ENCODE results near the gene VWA7.

VWA7 gene

DNA sequence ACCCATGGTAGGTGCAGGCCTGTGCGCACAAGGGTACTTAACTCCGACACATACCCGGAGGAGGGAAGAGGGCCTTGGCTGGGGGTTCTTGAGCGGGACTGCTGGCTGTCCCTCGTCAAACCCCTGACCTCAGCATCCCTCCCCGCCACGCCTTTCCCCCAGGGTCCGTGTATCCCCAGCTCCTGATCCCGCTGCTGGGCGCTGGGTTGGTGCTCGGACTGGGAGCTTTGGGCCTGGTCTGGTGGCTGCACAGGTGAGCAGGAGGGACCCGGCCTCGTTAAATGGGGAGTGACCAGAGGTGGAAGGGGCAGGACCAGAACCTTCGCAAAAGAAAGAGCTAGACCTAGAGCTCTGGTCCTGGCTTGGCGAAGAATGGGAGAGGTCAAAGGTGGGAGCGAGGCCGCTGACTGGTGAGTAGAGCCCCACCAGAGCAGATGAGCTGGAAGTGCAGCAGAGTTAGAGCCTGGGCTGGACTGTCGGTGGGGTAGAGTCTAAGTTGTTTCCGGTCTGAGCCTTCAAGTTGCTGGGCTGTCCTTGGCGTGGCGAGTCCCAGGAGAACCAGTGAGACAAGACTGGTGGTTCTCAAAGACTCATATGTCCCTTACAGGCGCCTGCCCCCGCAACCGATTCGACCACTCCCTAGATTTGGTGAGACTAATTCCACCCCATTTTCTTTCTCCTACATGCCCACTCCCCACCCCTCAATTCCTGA lies 53.0 kb downstream of the VWA7 start:
- Histone ChIP-seq H3K4me3 (ENCODE audit: low read depth in 1 of 2, low read length in 2 of 2) (no peak overlapping the region), H3K36me3 (ENCODE audit: control insufficient read depth in 1 of 2, insufficient read depth in 2 of 2, low read length in 2 of 2) (peaks cover 0 to 18% of the 10 kb centered on the region in 2 donors), H3K27ac (ENCODE audit: low read length) (no peak overlapping the region), H3K4me1 (ENCODE audit: control insufficient read depth in 1 of 2, insufficient read depth in 2 of 2, low read length in 2 of 2) (peaks cover 0 to 14% of the 10 kb centered on the region in 2 donors), H3K27me3 (ENCODE audit: low read depth, low read length) (no peaks in the 10 kb centered on the region), H3K9me3 (ENCODE audit: control insufficient read depth in 1 of 2, low read length in 2 of 2) (no peaks in the 10 kb centered on the region)

DNA sequence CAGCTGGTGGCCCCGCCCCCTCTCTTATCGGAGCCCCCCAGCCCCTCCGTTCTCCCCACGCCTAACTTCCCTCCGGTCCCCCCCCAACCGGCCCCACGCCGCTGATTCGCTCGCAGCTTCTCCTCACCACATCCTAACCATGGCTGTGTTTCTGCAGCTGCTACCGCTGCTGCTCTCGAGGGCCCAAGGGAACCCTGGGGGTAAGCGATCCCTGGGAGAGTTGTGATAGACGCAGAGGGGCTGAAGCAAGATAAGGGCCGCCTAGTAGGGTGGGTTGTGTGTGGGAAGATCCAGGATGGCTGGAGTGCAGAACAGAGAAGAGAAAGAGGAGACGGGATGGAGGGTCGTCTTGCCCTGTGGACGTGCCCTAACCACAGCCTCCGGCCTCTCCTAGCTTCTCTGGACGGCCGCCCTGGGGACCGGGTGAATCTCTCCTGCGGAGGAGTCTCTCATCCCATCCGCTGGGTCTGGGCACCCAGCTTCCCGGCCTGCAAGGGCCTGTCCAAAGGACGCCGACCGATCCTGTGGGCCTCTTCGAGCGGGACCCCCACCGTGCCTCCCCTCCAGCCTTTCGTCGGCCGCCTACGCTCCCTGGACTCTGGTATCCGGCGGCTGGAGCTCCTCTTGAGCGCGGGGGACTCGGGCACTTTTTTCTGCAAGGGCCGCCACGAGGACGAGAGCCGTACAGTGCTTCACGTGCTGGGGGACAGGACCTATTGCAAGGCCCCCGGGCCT lies 53.7 kb downstream of the VWA7 start, which contains the start of gene MPIG6B:
TSS of gene MPIG6B (plus strand) at position 129 of the 735 bp plus-strand sequence. CDS start at position 140, 11 bp downstream.
- no peaks in the 10 kb centered on the region for H3K27me3 ChIP-seq (ENCODE audit: low read depth, low read length)
- H3K36me3 ChIP-seq (ENCODE audit: control insufficient read depth in 1 of 2, insufficient read depth in 2 of 2, low read length in 2 of 2) = peaks cover 0 to 18% of the 10 kb centered on the region in 2 donors
- no peak within 1 kb of the TSS for H3K27ac ChIP-seq (ENCODE audit: low read length)
- H3K9me3 ChIP-seq (ENCODE audit: control insufficient read depth in 1 of 2, low read length in 2 of 2) = no peaks in the 10 kb centered on the region
- no peak within 1 kb of the TSS for H3K4me3 ChIP-seq (ENCODE audit: low read depth in 1 of 2, low read length in 2 of 2)
- peaks cover 0 to 7% of the 10 kb centered on the region in 2 donors for H3K4me1 ChIP-seq (ENCODE audit: control insufficient read depth in 1 of 2, insufficient read depth in 2 of 2, low read length in 2 of 2)

DNA sequence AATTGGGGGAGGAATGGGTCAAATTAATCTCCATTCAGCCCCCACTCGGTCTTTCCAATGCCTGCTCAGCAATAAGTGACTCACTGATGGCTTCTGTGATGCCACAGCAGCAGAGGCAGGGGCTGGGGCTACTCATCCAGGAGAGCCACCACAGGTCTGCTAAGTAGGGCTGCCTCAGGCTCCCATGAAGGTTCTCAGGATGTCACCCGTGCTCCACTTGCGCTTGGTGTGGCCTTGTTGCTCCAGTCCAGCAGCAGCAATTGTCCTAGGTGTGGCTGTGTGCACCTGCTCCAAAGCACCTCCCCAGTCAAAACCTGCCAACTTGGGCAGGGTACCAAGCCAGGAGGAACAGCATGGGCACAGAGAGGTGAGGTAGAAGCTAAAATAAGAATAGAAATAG lies 55.0 kb downstream of the VWA7 start:
- Histone ChIP-seq H3K4me3 (ENCODE audit: low read depth in 1 of 2, low read length in 2 of 2) (no peak overlapping the region), H3K9me3 (ENCODE audit: control insufficient read depth in 1 of 2, low read length in 2 of 2) (no peaks in the 10 kb centered on the region), H3K4me1 (ENCODE audit: control insufficient read depth in 1 of 2, insufficient read depth in 2 of 2, low read length in 2 of 2) (no peaks in the 10 kb centered on the region), H3K27me3 (ENCODE audit: low read depth, low read length) (no peaks in the 10 kb centered on the region), H3K27ac (ENCODE audit: low read length) (no peak overlapping the region), H3K36me3 (ENCODE audit: control insufficient read depth in 1 of 2, insufficient read depth in 2 of 2, low read length in 2 of 2) (peaks cover 0 to 14% of the 10 kb centered on the region in 2 donors)

DNA sequence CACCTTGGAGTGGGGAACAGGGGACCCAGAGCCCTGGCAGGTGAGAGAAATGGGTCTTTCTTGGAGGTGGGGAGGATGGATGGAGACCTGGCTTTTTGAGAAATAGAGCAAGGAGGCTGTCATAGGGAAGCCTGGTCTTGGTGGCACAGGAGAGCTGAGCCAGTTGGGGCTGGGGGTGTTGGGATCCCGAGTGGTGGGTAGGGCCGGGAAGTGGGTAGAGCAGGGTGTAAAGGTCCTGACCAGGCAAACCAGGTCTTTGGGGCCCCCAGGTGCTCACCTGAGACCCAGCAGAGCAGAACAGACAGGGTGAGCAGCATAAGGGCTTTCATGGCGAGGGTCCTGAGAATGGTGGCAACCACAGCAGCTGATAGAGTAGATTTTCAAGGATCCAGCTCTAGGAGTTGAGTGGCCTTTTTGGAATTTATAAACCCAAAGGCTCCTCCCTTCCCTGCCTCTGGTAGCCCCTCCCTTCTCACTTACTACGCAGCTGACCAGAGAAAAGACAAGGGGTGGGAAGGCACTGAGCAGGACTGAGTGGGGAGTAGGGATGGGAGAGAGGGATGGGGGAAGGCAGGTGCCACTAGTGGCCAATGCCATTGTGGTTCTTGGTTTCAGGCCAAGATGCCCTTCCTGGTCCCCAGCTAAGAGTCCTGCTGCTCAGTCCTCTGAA lies 55.6 kb downstream of the VWA7 start, which contains the start of gene LY6G6C:
TSS of gene LY6G6C (minus strand) at position 396 of the 670 bp plus-strand sequence. CDS start at position 329, 67 bp downstream.
- Histone ChIP-seq H3K4me3 (ENCODE audit: low read depth in 1 of 2, low read length in 2 of 2) (no peak within 1 kb of the TSS), H3K4me1 (ENCODE audit: control insufficient read depth in 1 of 2, insufficient read depth in 2 of 2, low read length in 2 of 2) (no peaks in the 10 kb centered on the region), H3K27me3 (ENCODE audit: low read depth, low read length) (no peaks in the 10 kb centered on the region), H3K36me3 (ENCODE audit: control insufficient read depth in 1 of 2, insufficient read depth in 2 of 2, low read length in 2 of 2) (peaks cover 0 to 7% of the 10 kb centered on the region in 2 donors), H3K9me3 (ENCODE audit: control insufficient read depth in 1 of 2, low read length in 2 of 2) (no peaks in the 10 kb centered on the region), H3K27ac (ENCODE audit: low read length) (no peak within 1 kb of the TSS)

DNA sequence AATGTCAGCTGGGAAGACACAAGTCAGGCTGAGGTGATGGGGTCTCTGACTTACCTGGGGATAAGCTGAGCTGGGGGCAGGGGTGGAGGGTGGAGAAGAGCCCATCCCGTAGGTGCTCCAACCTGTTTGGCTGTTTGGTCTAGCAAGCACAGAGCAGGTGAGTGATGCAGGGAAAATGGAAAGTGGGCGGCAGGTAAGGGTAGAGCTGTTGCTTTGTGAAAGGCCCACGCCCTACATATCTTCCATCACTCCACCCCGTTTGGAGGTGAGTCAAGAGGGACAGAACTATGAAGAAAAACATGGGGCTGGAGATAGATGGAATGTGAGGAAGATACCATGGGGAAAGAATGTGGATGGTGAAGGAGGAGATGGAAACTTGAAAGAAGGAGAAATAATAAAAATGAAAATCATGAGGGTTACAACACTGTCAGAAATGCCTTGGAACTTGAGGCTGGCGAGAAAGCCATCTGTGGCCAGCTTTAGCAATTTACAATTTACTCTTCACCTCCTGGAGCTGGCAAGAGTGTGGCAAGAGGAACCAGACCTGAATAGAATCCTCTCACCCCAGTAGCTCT lies 56.8 kb downstream of the VWA7 start:
- Histone ChIP-seq H3K9me3 (ENCODE audit: control insufficient read depth in 1 of 2, low read length in 2 of 2) (no peaks in the 10 kb centered on the region), H3K4me3 (ENCODE audit: low read depth in 1 of 2, low read length in 2 of 2) (no peak overlapping the region), H3K4me1 (ENCODE audit: control insufficient read depth in 1 of 2, insufficient read depth in 2 of 2, low read length in 2 of 2) (no peaks in the 10 kb centered on the region), H3K27me3 (ENCODE audit: low read depth, low read length) (no peaks in the 10 kb centered on the region), H3K27ac (ENCODE audit: low read length) (no peak overlapping the region), H3K36me3 (ENCODE audit: control insufficient read depth in 1 of 2, insufficient read depth in 2 of 2, low read length in 2 of 2) (no peaks in the 10 kb centered on the region)

DNA sequence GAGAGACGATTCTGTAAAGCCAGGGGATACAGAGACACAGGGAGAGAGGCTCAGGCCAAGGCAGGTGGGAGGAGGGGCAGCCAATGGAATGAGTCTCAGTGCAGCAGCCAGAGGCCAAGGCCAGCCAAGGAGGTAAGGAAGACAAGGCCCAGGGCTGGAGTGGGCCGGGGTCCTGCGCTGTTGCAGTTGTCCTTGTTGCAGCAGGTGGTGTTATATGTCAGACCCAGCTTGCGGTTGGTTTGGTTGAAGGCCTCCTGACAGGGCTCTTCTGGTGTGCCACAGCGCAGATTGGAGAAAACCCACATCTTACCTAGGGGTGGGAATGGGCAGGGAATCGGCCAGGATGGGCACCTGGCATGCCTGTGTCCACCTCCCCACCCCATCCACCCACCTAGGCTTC lies 58.1 kb downstream of the VWA7 start:
- H3K9me3 ChIP-seq (ENCODE audit: control insufficient read depth in 1 of 2, low read length in 2 of 2) = no peaks in the 10 kb centered on the region
- no peaks in the 10 kb centered on the region for H3K27me3 ChIP-seq (ENCODE audit: low read depth, low read length)
- H3K4me1 ChIP-seq (ENCODE audit: control insufficient read depth in 1 of 2, insufficient read depth in 2 of 2, low read length in 2 of 2) = no peaks in the 10 kb centered on the region
- H3K4me3 ChIP-seq (ENCODE audit: low read depth in 1 of 2, low read length in 2 of 2) = no peak overlapping the region
- no peaks in the 10 kb centered on the region for H3K36me3 ChIP-seq (ENCODE audit: control insufficient read depth in 1 of 2, insufficient read depth in 2 of 2, low read length in 2 of 2)
- no peak overlapping the region for H3K27ac ChIP-seq (ENCODE audit: low read length)

DNA sequence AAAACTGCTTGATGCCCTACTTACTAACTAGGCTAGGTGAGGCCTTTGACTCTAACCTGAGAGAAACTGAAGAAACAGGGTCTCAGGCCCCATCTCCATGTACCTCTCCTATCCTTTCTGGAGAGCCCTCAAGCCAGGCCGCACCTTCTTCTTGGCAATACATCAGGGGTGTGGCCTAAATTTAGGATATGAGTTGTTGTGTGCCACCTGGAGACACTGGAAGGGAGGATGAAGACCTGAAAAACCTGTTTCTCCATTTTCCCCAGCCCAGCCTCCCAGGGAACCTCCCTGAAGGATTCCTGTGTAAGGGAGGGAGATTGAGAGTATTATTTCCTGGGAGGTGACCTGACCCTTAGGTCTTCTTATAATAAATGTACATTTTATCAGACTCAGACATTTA lies 58.9 kb downstream of the VWA7 start:
- Histone ChIP-seq H3K4me1 (ENCODE audit: control insufficient read depth in 1 of 2, insufficient read depth in 2 of 2, low read length in 2 of 2) (no peaks in the 10 kb centered on the region), H3K9me3 (ENCODE audit: control insufficient read depth in 1 of 2, low read length in 2 of 2) (no peaks in the 10 kb centered on the region), H3K27me3 (ENCODE audit: low read depth, low read length) (no peaks in the 10 kb centered on the region), H3K36me3 (ENCODE audit: control insufficient read depth in 1 of 2, insufficient read depth in 2 of 2, low read length in 2 of 2) (no peaks in the 10 kb centered on the region), H3K27ac (ENCODE audit: low read length) (no peak overlapping the region), H3K4me3 (ENCODE audit: low read depth in 1 of 2, low read length in 2 of 2) (no peak overlapping the region)

DNA sequence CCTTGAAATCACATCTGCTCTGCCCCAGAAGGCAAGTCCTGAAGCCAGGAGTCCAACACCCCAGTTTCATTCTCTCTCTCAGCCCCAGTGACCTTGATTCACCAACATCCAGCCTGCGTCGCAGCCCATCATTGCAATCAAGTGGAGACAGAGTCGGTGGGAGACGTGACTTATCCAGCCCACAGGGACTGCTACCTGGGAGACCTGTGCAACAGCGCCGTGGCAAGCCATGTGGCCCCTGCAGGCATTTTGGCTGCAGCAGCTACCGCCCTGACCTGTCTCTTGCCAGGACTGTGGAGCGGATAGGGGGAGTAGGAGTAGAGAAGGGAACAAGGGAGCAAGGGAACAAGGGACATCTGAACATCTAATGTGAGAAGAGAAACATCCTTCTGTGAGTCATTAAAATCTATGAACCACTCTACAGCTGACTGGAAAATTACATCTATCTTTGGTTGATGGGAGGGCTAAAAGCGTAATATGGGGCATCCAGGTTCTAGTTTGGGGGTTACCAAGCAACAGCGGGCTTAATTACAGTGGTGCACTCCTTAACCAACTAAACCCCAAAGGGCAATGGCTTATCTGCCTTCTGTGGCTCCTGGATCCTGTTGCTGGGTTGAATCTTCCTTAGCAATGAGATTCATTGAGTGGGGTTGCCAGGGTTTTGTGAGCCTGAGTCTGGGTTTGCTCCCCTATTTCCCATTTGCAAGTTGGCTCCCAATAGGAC lies 59.5 kb downstream of the VWA7 start:
- Histone ChIP-seq H3K9me3 (ENCODE audit: control insufficient read depth in 1 of 2, low read length in 2 of 2) (no peaks in the 10 kb centered on the region), H3K27ac (ENCODE audit: low read length) (no peak overlapping the region), H3K4me1 (ENCODE audit: control insufficient read depth in 1 of 2, insufficient read depth in 2 of 2, low read length in 2 of 2) (no peaks in the 10 kb centered on the region), H3K36me3 (ENCODE audit: control insufficient read depth in 1 of 2, insufficient read depth in 2 of 2, low read length in 2 of 2) (no peaks in the 10 kb centered on the region), H3K27me3 (ENCODE audit: low read depth, low read length) (no peaks in the 10 kb centered on the region), H3K4me3 (ENCODE audit: low read depth in 1 of 2, low read length in 2 of 2) (no peak overlapping the region)
